HepG2 (cell line): Measurements from ENCODE around the gene RPS2. TPM values are rescaled to one million over a fixed set of nuclear protein-coding genes. Genes with fewer than 3 reads are reported as not detected.

Source experiments
- AFF4 ChIP-seq: sonication (generic); formaldehyde crosslinking; IDR thresholded peaks from 2 replicates; pipeline ENCODE4 v1.4.0; 2020; ENCODE audit warnings: missing genetic modification reagents
- CREM ChIP-seq, 2 experiments: sonication (generic) in 1 of 2; formaldehyde crosslinking in 1 of 2; IDR thresholded peaks; 2 replicates each; pipeline versions ENCODE4 v1.4.0 to v1.6.1; 2016 to 2020; ENCODE audit warnings: antibody characterized with exemption in 1 of 2, mild to moderate bottlenecking in 1 of 2, missing genetic modification reagents in 1 of 2
- DMTF1 ChIP-seq: sonication (generic); formaldehyde crosslinking; IDR thresholded peaks from 2 replicates; pipeline ENCODE4 v1.4.0; 2020; ENCODE audit warnings: mild to moderate bottlenecking, missing genetic modification reagents
- MLX ChIP-seq: IDR thresholded peaks from 2 replicates; pipeline ENCODE4 v1.6.1; 2016
- MNT ChIP-seq: fragments of 450-650 bp; IDR thresholded peaks from 2 replicates; pipeline ENCODE4 v1.6.1; 2016
- PCBP1 ChIP-seq: fragments of 200-400 bp; formaldehyde crosslinking; IDR thresholded peaks from 2 replicates; pipeline ENCODE4 v1.6.1; 2017; ENCODE audit warnings: mild to moderate bottlenecking, low read depth, low read length, borderline replicate concordance
- RXRA ChIP-seq: sonication (generic); formaldehyde crosslinking; IDR thresholded peaks from 2 replicates; pipeline ENCODE4 v1.5.1; 2020; ENCODE audit warnings: missing genetic modification reagents
- SRY ChIP-seq: sonication (generic); formaldehyde crosslinking; IDR thresholded peaks from 2 replicates; pipeline ENCODE4 v1.8.0; 2022; ENCODE audit warnings: mild to moderate bottlenecking, missing genetic modification reagents
- ZBTB39 ChIP-seq: sonication (generic); formaldehyde crosslinking; IDR thresholded peaks from 2 replicates; pipeline ENCODE4 v1.5.0; 2020; ENCODE audit warnings: missing genetic modification reagents
- ZFP36L1 ChIP-seq: sonication (generic); formaldehyde crosslinking; IDR thresholded peaks from 2 replicates; pipeline ENCODE4 v1.8.0; 2022; ENCODE audit warnings: mild to moderate bottlenecking, missing genetic modification reagents, moderate library complexity
- ZFP36L2 ChIP-seq: sonication (generic); formaldehyde crosslinking; IDR thresholded peaks from 2 replicates; pipeline ENCODE4 v1.4.0; 2020; ENCODE audit warnings: missing genetic modification reagents
- ZNF20 ChIP-seq: sonication (generic); formaldehyde crosslinking; IDR thresholded peaks from 2 replicates; pipeline ENCODE4 v1.4.0; 2020; ENCODE audit warnings: mild to moderate bottlenecking, moderate library complexity, missing genetic modification reagents
- ZNF234 ChIP-seq: sonication (generic); formaldehyde crosslinking; conservative IDR thresholded peaks from 2 replicates; pipeline ENCODE4 v1.5.1; 2020; ENCODE audit warnings: mild to moderate bottlenecking, missing genetic modification reagents
- ZNF605 ChIP-seq: sonication (generic); formaldehyde crosslinking; IDR thresholded peaks from 2 replicates; pipeline ENCODE4 v1.8.0; 2022; ENCODE audit warnings: mild to moderate bottlenecking, missing genetic modification reagents
- polyA plus RNA-seq, 8 experiments: library from polyadenylated mRNA; depleted of rRNA in 3 of 8; stranded (reverse) in 7 of 8; unstranded in 1 of 8; fragments of >200 nt; fragmentation: Illumina TruSeq in 4 of 8; extraction: Trizol in 4 of 8; gene quantifications; 2 replicates each; pipeline versions ENCODE4 v1.2.1 to v1.2.3, GENCODE V29; 2011 to 2016; ENCODE audit warnings: low read depth in 4 of 8, missing spikeins in 1 of 8, mixed read lengths in 1 of 8; ENCODE audit not compliant: insufficient read depth in 1 of 8
- total RNA-seq, 5 experiments: library from RNA; depleted of rRNA; stranded (reverse); fragments of >200 nt; fragmentation: Illumina TruSeq; extraction: Trizol; gene quantifications; 2 replicates each; pipeline ENCODE4 v1.2.3, GENCODE V29; 2016; ENCODE audit warnings: low read depth in 1 of 5

RPS2 gene
- total and polyA plus RNA-seq, 2 of the 13 experiments (the other 11 are each of a cell fraction or from before 2014, with no cell fraction given): 1,908 to 4,514 TPM

GRCh38 chr16:1983544-1984346 lies 19.1 kb upstream of the RPS2 start, which contains the start of gene GFER (continued):
- TF ChIP-seq CREM (IDR thresholded peaks at IDR 0.05) (no peak), CREM (CRISPR knock-in tag; IDR thresholded peaks at IDR 0.05) (no peak), DMTF1 (CRISPR knock-in tag) (no peak), PCBP1 (no peak), ZNF605 (CRISPR knock-in tag) (peak; percentile 81; the same call in 1 of the 2 replicates), MNT (no peak), ZNF20 (CRISPR knock-in tag) (no peak), ZBTB39 (CRISPR knock-in tag) (no peak), SRY (CRISPR knock-in tag) (no peak), ZFP36L1 (CRISPR knock-in tag) (0 out of 2 replicates have a peak, but pooled peaks have one; percentile 47), MLX (CRISPR knock-in tag) (no peak), ZFP36L2 (CRISPR knock-in tag) (no peak), AFF4 (no peak), ZNF234 (CRISPR knock-in tag) (peak; percentile 78; the same call in 1 of the 2 replicates), RXRA (CRISPR knock-in tag) (peak; percentile 85)
